Measurements from ENCODE around the gene MTA2.

- TF ChIP-seq CTCF (IDR thresholded peaks at IDR 0.05) (no peak), POLR2AphosphoS5 (IDR thresholded peaks at IDR 0.05) (no peak), POLR2A (IDR thresholded peaks at IDR 0.05) (no peak)
Observed at GRCh38 chr11:62604460-62605120, 2.9 kb upstream of the MTA2 start.
